NCI-H128 (cell line): ENCODE measurements around the gene PRKN.
"Not testable (repeated sequence)": the region's sequence is repeated elsewhere in the genome, so short reads cannot be mapped to it uniquely, and the experiment has no call there.

Experiments
- DNase-seq: peaks from one replicate; lab custom pipeline; 2025; ENCODE audit not compliant: unreplicated experiment; lab: John Stamatoyannopoulos, UW

PRKN gene

DNA sequence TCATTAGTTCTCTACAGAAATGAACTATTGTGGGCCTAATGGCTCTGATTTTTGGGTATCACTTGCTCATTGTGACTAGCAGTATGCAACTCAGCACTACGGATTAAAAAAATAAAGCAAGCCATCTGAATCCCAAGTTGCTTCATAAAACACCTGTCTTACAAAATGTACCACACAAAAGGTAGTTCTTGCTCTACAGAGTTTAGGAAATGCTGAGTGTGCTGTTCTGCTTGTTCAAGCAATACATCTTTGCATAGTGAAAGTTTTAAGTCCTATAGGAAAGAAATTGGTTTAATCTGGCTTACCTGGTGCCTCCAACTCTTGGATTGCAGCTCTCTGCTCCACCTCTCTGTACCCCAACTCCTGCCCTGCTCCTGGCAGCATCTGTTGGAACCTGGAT, 1187.0 kb downstream of the PRKN start:
- no peak for DNase-seq

DNA sequence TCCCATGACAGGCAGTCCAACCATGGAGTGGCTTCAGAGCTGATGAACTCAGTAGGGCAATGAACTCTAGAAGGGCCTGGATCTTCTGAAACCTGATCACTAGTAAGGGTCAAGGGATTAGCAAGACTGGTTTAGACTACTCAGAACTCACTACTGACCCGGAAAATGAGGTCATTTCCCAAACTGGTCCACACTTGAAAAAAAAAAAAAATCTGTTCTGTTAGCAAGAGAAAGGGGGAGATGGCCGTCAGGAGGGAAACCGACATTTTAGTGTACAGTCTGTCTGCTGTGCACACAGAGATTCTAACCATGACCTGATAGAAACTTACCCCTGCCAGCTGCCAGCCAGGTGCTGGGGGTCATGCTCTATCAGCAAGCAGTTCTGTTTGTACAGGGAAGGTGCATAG, 1191.3 kb downstream of the PRKN start:
- DNase-seq: no peak

DNA sequence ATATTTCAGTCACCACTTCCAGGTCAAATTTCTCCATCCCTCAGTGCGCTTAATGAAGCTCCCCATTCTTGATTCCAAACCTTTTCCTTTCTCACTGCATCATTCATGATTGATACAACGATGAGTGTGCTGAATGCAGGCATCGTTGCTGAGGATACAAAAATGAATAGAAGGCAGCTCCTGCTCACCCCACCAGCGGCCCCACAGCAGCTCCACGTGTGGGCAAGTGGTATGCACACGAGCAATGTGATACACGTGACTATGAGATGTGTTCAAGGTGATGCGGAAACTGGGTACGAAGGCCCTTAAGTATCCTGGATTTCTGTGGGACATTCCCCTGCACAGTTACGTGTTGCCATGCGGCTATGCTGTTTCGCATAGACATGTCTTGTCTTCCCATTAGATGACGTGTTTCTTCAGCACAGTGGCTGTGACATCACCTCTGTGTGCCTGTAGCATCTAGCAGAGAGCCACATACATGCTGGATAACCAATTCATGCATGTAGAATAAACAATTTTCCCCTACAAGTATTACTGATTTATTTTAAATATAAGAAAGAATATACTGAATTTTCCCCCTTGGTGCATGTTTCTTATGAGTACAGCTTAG, 1193.2 kb downstream of the PRKN start:
- no peak for DNase-seq

DNA sequence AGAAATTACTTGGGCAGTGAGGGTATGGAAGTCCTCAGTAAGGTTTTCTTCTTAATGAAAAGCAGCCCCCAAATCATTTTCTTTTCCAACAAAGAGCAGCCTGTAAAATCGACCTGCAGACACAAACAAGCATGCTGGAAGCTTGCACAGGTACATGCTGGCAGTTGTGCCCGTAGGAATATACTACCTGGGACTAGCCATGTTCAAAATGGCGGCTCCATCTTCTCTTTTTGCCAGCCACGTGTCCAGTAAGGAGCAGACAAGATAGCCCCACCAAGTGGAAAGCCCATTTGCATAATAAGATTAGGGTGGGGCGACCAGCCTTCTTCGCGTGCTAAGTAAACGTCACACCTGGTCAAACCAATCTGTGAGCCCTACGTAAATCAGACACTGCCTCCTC, 1194.3 kb downstream of the PRKN start:
- DNase-seq: no peak

DNA sequence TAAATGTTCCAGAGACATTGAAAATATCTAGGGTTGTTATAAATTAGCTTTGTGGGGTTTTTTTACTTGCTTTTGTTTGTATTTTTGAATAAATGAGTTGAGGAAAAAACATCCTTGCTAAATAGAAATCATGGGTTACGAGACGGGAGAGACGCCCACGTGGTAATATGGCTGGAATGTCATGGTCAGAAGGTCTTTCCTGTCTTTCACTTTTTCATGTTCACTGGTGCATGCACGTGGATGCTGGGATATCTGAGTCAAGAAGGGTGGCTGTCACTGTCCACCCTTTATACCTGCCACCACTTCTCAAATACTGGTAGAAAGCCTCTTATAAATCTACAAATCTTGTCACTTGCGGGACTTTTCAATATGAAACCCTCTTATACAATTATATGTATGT, 1195.0 kb downstream of the PRKN start:
- no peak for DNase-seq

DNA sequence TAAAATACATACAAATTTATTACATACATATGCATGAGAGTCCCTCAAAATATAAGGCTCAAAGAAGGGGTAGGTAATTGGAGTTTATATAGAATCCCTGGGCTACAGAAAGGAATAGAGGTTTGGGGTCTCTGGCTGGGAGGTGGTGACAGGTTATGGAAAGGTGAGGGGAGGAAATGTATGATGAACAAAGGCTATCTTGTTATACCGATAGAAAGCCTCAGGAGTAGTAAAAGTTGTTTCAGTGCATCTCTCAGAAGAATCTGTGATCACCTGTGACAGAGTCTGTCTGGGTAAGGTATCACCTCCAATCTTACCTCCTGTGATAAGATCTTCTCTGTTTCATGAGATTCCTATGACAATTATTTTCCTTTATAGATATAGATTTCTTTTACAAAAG, 1200.8 kb downstream of the PRKN start:
- DNase-seq: no peak

DNA sequence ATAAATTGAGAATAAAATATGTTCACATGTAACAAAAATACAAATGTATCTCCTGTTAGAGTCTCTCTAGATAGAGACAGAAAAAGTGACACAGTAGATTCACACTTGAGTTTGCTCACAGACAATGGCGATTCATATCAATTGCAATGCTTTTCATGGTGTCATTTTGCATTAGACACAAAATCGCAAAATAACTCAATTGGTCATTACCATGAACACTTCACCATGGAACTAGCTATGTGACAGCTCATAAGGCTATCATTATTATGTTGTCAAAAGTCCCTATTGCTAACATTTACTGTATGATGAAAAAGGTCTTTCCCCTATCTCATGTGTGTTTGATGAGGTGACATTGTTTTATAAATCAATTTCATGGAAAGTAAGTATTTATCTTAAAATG, 1204.2 kb downstream of the PRKN start:
- DNase-seq: no peak

DNA sequence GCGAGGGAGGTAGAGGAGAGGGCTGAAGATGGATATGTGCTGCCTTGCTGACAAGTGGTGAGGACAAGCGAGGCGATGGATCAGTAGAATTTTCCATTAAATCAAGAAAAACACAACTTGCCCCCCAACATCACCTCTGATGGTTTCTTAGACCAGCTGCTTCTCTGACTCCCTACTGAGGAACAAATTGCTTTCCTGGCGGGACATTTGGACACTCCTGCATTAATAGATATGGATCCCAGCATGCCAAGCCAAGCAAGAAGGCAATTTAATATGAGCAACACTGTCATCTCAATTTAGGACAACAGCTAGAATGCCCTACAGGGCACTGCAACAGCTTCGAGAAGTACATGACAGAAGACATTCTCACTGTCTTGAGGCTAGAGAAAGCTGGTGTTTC, 1205.3 kb downstream of the PRKN start:
- DNase-seq: no peak

DNA sequence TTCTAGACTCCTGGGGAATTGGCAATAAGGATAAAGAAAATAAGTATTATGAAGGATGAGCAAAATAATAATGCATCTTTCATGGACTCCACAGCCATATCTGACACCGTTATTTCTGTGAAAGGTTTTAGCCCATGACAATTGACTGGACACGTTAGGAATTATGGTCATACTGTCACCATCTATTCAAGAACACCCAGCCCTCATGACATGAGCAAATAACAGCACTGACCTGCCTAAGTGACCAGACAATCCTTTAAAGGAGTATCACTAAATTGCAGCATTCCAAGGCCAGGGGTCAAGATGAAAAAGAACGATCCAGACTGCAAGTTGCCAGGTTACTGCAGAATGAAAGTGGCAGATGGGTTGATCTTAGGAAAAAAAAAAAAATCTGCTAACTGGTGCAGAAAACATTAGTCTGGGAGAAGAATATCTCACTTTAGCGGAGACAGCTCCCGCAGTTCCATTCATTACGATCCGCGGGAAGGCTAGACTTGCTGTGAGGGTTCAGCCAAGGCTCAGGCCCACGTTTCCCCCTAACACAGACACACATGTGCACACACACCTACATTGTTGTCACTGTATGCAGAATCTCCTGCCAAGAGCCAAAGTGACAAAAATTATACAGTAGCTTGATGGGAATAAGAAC, 1216.0 kb downstream of the PRKN start:
- DNase-seq: no peak

DNA sequence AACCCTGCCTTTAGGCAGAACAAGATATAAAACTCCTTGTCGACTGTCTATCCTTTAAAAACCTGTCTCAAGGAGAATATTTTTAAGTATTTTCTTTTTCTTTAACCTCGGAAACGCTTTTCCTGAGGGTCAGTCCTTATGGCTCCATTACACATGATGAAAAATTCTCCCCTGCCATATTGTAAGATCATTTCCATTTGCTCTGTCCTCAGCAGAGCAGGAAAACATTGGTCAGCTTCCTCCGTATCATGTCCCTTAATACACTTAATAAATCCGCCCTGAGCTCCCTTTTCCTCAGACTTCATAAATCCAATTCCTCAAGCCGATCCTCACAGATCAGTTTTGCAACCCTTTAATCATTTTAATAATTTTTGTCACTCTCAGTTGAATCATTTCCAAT, 1219.2 kb downstream of the PRKN start:
- no peak for DNase-seq

DNA sequence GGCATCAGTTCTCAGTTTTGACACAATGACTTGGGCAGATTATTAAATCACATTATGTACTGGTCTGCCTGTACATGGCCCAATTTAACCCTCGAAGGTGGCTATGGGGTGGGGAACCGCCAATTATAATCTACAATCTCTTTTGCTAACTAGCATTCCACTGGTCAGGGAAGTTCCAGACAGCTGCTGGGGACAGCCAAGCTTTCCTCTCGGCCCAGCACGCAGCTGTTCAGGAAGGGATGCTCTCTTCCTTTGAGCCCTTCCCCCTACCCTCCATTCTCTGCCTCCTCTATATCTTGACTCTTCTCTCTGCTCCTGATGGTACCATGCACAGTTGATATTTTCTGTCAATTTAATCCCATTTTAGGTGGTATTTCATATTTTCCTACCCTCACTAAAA, 1220.2 kb downstream of the PRKN start:
- DNase-seq: no peak

DNA sequence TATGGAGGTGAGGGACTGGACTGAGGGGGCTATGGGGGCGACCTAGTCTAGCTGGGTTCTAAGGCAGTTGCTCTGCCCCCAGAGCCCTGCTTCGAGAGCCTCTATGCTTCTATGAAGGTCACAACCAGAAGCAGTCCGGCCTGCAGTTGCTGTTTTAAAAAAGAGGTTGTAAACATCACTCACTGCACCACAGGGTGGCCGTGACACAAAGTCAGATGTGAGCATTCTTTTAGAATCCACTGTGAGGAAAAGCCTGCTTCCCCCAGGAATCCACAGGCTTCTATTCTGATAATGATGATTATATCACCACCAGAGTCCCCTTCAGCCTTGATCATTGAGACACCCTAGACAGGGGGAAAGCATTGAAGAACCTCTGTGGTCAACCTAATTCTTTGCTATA, 1224.0 kb downstream of the PRKN start:
- DNase-seq: no peak

DNA sequence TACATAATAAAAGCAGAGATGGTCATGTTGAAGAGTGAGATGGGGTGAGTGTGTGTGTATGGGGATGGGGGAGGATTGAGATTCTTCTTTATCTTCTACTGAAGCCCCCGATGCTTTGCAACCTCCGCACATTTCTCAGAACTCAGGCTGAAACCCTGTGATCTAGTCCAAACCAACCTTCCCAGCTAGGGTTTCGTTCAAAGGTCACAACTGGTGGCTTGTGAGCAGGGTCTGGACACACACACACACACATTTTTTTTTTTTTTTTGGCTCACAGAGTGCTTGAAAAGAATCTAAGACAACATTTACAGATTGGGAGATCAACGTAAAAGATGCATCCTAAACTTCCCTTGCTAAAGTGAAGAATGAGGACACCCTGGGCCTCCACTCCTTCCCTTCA, 1228.7 kb downstream of the PRKN start:
- no peak for DNase-seq

DNA sequence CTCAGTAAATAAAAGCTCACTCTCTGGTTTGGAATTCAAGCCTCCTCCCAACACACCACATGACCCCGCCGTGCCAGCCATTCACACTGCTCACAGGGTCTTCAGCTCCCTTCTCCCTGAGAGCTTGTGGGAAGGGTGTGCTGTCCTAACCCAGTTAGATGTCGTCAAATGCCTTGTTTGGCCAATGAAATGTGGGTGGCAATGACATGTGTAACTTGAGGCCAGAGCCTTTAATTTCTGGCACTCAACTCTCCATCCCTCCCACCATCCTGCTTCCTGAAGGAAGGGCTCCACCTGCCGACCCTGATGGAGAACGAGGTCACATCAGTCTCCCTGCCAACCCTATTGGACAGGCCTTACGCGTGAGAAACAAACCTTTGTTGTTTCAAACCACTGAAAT, 1229.2 kb downstream of the PRKN start:
- DNase-seq: no peak

DNA sequence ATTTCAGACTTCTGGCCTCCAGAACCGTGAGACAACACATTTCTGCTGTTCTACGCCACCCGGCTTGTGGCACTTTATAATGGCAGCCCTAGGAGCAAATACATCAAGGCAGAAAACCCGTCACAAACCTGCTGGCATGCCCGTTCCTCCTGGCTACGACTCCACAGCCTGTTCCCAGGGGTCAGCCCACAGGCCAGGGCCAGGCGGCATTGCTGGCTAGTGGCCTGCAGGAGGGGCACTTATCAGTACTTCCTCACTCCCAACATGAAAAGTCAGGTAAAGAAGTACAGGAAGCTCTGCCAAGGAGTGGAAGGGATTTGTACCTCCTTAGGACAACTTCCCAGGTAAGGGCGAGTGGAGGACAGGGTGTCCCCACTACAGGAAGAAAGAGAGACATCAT, 1230.6 kb downstream of the PRKN start:
- no peak for DNase-seq

DNA sequence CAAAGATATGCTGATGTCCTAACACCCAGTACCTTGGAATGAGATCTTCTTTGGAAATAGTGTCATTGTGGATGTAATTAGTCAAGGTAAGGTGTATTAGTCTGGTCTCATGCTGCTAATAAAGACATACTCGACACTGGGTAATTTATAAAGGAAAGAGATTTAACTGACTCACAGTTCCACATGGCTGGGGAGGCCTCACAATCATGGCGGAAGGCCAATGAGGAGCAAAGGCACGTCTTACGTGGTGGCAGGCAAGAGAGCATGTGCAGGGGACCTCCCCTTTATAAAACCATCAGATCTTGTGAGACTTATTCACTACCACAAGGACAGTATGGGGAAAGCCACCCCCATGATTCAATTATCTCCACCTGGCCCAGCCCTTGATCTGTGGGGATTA, 1231.3 kb downstream of the PRKN start:
- DNase-seq: not testable (repeated sequence)

DNA sequence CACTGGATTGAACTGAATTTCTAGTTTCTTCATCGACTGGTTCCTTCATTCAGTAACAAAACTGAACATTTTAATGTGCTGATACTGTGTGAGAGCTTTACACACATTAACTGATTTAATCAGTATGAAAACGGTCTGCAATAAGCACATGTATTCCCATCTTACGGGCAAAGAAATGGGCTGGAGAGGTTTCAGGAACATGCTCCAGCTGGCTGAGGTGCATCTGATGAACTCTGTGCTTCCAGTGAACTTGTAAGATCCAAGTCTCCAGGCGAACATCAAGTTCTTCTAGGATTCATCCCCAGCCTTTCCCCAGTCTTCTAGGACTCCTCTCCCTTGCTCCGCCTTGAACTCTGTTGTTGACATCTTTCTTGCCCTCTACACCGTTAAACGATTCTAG, 1233.0 kb downstream of the PRKN start:
- no peak for DNase-seq

DNA sequence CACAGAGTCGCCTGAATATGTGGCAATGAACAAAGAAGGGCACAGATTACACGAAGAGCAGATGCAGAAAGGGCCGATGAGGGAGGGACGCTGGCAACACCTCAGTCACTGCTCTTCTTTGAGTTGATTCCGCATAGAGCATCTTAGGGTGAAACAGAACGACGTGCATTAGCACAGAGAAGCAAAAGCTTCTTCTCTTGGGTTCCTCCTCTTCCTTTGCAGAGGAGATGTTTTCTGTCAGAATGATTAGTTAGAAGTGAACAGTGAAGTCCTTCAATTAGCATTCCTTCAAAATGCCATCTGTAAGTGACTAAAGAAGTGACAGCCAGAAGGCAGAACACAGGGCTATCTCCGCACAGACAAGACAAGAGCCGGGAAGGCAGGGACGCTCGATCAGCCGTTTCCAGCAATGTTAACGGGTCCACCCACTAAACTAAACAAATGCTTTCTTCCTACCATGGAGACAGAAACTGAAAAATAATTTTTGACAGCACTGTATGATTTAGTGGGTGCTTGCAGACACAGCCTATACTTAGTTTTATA, 1233.9 kb downstream of the PRKN start:
- no peak for DNase-seq

DNA sequence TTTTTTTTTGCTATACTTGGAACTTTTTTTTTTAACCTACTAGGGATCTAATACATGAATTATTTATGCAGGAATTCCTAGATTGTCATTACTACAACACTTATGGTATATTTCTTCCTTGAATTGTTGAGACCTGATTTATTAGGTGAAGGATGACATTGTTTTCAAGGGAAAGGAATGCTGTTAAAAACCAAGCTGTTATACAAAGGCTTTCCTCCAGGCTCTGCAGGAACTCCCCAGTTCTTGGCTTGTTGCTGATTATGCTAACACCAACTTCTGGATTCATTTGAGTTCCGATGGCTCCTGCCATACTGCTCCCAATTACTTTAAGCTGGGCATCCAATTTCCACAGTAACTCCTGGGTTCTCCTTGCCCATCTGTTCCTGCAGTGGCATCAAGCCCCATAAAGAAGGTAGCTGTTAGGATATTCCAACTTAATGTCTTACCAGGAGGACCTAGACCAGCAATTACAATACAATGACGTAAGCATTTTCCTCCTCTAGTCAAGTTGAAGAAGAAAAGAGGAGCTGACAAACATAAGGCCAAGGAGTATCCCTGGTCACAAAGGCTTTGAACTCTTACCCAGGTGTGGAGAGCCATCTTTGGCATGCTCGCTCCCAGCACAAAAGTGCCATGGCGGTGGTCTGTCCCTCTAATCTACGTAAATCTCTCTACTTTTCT, 1237.8 kb downstream of the PRKN start:
- DNase-seq: no peak

DNA sequence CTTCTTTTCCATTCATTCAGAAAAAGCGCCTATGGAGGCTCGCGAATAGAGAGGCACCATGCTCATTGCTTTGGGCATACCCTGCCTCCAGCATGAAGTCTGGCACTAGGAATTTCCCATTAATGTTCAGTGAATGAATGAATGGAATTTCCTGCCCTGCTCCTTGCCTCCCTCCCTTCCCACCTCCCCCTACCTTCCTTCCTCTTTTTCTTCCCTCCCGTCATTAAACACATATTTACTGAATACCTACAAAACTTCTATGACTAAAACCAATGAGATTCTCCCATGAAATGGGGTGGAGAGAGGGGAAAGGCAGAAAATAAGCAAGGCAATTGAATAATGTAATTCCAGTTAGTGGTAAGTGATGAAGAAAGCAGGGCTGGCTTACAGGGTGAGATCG, 1239.9 kb downstream of the PRKN start:
- no peak for DNase-seq

DNA sequence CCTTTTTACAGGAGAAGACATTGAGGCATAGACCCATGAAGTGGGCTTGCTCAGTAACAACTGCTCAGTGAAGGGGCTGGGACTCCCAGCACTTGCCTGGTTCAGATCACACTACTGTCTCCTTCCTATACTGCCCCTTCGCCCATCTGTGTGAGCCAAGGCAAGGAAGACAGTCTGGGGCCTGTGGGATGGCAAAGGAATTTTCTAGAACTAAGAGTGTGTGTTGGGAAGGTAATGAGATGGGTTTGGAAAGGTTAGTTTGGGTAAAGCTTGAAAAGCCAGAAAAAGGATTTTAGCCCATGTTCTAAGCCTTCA, 1240.4 kb downstream of the PRKN start:
- DNase-seq: no peak

DNA sequence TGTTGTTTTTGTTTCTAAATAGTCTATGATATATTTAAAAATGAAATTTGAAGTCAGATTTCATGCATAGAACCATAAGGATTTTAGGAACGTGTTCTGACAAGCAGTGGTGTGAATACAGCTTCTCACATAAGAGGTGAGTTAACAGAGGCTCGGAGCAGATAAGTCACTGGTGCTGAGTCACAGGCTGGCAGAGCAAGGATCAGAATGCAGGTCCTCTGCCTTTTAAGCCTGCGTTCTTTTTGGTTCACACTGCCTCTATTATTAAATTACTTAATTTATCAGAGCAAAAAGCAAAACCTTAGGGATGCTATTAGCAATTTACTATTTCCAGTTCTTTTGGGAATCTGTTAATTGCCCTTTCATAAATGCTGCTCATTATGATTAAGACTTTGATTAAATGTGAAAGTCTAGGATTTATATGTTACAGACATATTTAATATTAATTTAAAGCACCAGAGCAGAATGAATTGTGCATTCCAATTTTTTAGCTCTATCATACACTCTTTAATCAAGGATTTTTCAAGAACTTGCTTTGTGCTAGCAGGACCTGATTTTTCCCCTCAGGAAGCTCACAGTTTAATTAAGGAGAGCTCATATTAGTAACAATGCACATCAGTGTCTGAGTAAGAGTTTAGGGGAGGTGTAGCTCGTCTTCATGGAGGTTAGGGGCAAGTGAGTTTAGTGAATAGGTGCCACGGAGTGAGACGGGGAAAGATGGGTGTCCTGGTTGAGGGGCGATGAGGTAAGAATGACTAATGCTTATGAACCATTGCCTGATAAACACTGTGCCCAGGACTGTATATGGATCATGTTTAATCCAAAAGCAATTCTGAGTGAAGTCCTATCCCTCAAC, 1241.0 kb downstream of the PRKN start:
- no peak for DNase-seq
